Common myeloid progenitor, CD34-positive (primary cell): ENCODE results near the gene JMJD8.
A peak's percentile ranks its signal among the peaks of the same experiment; 100 is the strongest.

Source experiments
- CTCF ChIA-PET: fragments of 350-600 bp; sonication (Branson Sonifier 250); formaldehyde crosslinking; loops from one replicate; lab custom pipeline; 2021; ENCODE audit warnings: antibody characterized with exemption; lab: Charles Lee
- POLR2A ChIA-PET: fragments of 350-600 bp; sonication (Branson Sonifier 250); formaldehyde crosslinking; loops from one replicate; lab custom pipeline; 2021; ENCODE audit warnings: antibody characterized with exemption; lab: Charles Lee
- DNase-seq, 3 donors: peaks; one replicate each; pipeline versions ENCODE4 v3.0.0 to v3.0.0-alpha.2; 2013
- H3K27ac ChIP-seq, 2 experiments: 1 replicate in 1 of 2; 2 replicates in 1 of 2; pipeline ENCODE4 v1.7.0; 2013; ENCODE audit warnings: inconsistent platforms in 2 of 2, low read length in 2 of 2, mild to moderate bottlenecking in 2 of 2, low read depth in 1 of 2, moderate library complexity in 1 of 2; ENCODE audit not compliant: severe bottlenecking in 2 of 2, insufficient read depth in 1 of 2, poor library complexity in 1 of 2
- H3K27me3 ChIP-seq, 5 experiments: replicated peaks in 2 of 5; 1 replicate in 3 of 5; 2 replicates in 2 of 5; pipeline versions ENCODE4 v1.6.1 to v1.7.0; 2013; ENCODE audit warnings: low read length in 4 of 5, mild to moderate bottlenecking in 2 of 5, moderate library complexity in 2 of 5, inconsistent platforms in 1 of 5; ENCODE audit not compliant: insufficient read depth in 5 of 5, control insufficient read depth in 4 of 5
- H3K36me3 ChIP-seq, 4 experiments: 1 replicate in 2 of 4; 2 replicates in 2 of 4; pipeline versions ENCODE4 v1.6.1 to v1.7.0; 2013; ENCODE audit warnings: low read length in 3 of 4, control low read depth in 1 of 4, mild to moderate bottlenecking in 1 of 4; ENCODE audit not compliant: control insufficient read depth in 4 of 4, insufficient read depth in 4 of 4
- H3K4me1 ChIP-seq, 4 experiments: 1 replicate in 3 of 4; 2 replicates in 1 of 4; pipeline versions ENCODE4 v1.6.1 to v1.7.1; 2013; ENCODE audit warnings: low read length in 3 of 4, mild to moderate bottlenecking in 3 of 4, control low read depth in 1 of 4, inconsistent platforms in 1 of 4, moderate library complexity in 1 of 4; ENCODE audit not compliant: control insufficient read depth in 4 of 4, insufficient read depth in 4 of 4; ENCODE audit errors: control extremely low read depth in 1 of 4
- H3K4me3 ChIP-seq, 7 experiments: 1 replicate in 4 of 7; 2 replicates in 3 of 7; pipeline versions ENCODE4 v1.5.1 to v1.7.0; 2013; ENCODE audit warnings: mild to moderate bottlenecking in 7 of 7, low read length in 6 of 7, moderate library complexity in 6 of 7, inconsistent platforms in 2 of 7, low read depth in 2 of 7, control low read depth in 1 of 7; ENCODE audit not compliant: insufficient read depth in 4 of 7, control insufficient read depth in 1 of 7; ENCODE audit errors: extremely low read depth in 1 of 7
- H3K9me3 ChIP-seq, 5 experiments: 1 replicate in 4 of 5; 2 replicates in 1 of 5; pipeline versions ENCODE4 v1.6.1 to v1.7.1; 2013; ENCODE audit warnings: low read length in 4 of 5, mild to moderate bottlenecking in 2 of 5, inconsistent platforms in 1 of 5, low read depth in 1 of 5, moderate library complexity in 1 of 5; ENCODE audit not compliant: control insufficient read depth in 4 of 5, insufficient read depth in 2 of 5; ENCODE audit errors: control extremely low read depth in 1 of 5
- WGBS: methylation state at CpG from one replicate; pipeline ENCODE4 v1.1.5; 2013; ENCODE audit not compliant: insufficient coverage; 5-methylcytosine and 5-hydroxymethylcytosine counted together

Gene JMJD8

DNA sequence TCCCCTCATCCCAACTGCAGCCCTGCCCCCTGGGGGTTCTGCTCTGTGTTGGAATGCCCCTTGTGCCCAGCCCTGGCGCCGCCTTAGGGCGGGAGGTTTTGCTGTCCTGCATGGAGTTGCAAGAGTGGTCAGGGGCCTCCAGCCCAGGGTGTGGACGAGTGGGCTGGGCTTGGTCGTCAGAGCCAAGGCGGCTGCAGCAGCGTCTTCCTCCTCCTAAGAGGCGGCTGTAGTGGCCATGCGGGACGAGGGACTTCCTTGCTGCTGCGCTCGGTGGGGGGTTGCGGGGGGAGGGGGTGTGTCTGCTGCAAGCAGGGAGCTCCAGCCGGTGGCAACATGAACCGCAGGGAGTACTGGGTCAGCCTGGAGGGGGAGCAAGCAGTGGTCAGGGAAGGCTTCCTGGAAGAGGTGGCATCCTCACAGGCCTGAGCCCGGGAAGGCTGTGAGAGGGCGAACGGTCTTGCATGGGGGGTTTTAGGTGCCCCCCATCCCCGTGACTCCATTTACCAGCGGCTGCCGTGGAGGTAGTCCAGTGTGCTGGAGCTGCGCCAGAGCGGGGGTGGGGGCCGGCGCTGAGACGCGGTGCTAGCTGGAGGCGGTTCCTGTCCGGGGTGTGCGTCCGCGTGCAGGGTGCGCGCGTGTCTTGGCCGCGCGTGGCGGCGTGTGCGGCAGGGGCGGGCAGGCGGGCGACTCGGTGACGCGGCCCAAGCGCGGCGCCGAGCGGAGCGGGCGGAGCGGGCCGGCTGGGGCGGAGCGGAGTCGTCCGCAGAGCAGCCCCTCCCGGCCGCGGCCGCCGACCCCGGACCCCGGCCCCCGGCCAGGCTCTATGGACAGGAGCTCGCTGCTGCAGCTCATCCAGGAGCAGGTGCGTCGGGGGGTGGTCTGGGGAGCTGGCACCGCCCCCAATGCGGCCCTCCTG lies 8.9 kb downstream of the JMJD8 start, which contains the start of gene RHBDL1:
RHBDL1 (plus strand) TSS at position 704 of the 916 bp plus-strand sequence; CDS start at position 824, 120 bp downstream.
- peaks cover 2 to 40% (median 34%) of the 10 kb centered on the region in 4 experiments for H3K36me3 ChIP-seq
- H3K9me3 ChIP-seq, result no peaks in the 10 kb centered on the region
- peak in 2 of 3 donors; percentile 42 to 43 for DNase-seq
- CTCF ChIA-PET, result interaction anchor here (1.0 to 1.4 kb wide), 2 partner anchors 8 to 14 kb away, joined by 5 to 6 read pairs; partner anchors contain the start of gene RHOT2
- POLR2A ChIA-PET, result no interaction called here
- peaks cover 0 to 32% (median 2%) of the 10 kb centered on the region in 5 experiments for H3K27me3 ChIP-seq
- peak within 1 kb of the TSS in 4 of 7 experiments; percentile 36 to 64 (median 42) for H3K4me3 ChIP-seq
- no peak within 1 kb of the TSS for H3K27ac ChIP-seq
- 8% methylated on average over 62 of the region's 73 CpGs for WGBS
- H3K4me1 ChIP-seq, result peaks cover 0 to 20% (median 15%) of the 10 kb centered on the region in 4 experiments

DNA sequence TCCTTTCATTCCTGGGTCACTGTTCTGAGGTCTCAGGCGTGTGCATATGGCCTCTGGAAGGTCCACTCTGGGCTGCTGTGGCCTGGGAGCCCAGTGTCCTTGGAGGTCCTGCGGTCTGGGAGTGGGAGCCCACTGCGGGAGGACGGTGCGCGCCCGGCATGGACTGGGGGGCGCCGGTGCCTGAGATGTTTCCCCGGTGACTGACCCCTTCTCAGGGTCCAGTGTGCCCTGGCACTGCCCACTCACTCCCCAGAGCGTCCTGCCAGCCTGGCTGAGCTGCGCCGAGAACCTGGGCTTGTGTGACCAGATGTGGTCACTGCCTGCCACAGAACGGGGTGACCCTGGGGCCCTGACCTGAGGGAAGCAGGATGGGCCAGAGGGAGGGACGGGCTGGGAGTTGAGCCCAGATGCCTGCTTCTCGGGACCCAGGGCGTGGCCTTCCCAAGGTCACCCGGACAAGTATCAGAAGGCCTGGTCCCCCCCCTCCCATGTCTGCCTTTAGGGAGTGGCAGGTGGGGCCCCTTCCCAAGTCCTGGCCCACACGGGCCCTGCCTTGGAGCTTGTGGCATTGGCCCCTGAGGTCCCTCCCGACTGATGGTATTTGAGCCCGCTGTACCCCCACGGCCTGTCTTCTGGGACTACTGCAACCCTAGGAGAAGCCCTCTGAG lies 9.8 kb downstream of the JMJD8 start:
- DNase-seq, result no peak
- Histone ChIP-seq H3K9me3 (no peaks in the 10 kb centered on the region), H3K4me3 (no peak overlapping the region), H3K4me1 (peaks cover 0 to 17% (median 14%) of the 10 kb centered on the region in 4 experiments), H3K27me3 (peaks cover 0 to 32% (median 2%) of the 10 kb centered on the region in 5 experiments), H3K27ac (no peak overlapping the region), H3K36me3 (peaks cover 2 to 49% (median 40%) of the 10 kb centered on the region in 4 experiments)
- ChIA-PET CTCF (interaction anchor here (0.8 kb wide), 1 partner anchor 78 kb away, joined by 3 read pairs; no protein-coding TSS in a partner anchor), POLR2A (no interaction called here)
- WGBS, result 95% methylated on average over 19 of the region's 22 CpGs

DNA sequence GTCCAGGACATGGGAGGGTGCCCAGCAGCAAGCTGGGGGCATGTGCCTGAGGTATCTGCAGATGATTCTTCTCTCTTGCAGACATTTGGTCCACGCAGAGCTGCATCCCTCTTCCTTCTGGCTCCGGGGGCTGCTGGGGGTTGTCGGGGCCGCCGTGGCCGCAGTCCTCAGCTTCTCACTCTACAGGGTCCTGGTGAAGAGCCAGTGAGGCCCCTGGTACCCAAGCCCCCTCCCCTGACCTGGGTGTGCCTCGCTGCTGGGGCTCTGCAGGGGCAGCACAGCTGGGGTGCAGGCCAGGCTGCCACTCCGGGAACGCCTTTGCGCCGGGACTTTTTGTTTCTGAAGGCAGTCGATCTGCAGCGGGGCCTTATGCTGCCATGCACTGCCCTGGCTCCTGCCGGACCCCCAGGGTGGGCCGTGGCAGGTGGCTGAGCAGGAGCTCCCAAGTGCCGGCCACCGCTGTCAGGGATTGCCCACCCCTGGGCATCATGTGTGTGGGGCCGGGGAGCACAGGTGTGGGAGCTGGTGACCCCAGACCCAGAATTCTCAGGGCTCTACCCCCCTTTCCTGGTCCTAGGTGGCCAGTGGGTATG lies 10.6 kb downstream of the JMJD8 start:
- no peak overlapping the region for H3K4me3 ChIP-seq
- H3K9me3 ChIP-seq, result no peaks in the 10 kb centered on the region
- peaks cover 2 to 50% (median 40%) of the 10 kb centered on the region in 4 experiments for H3K36me3 ChIP-seq
- CTCF ChIA-PET, result interaction anchor here (0.8 to 1.0 kb wide), 2 partner anchors 10 to 79 kb away, joined by 3 to 4 read pairs; partner anchors contain the start of gene JMJD8
- POLR2A ChIA-PET, result no interaction called here
- H3K27ac ChIP-seq, result no peak overlapping the region
- DNase-seq, result no peak
- WGBS, result 93% methylated on average over 18 of the region's 18 CpGs
- H3K27me3 ChIP-seq, result peaks cover 0 to 32% (median 2%) of the 10 kb centered on the region in 5 experiments
- peaks cover 0 to 19% (median 17%) of the 10 kb centered on the region in 4 experiments for H3K4me1 ChIP-seq

DNA sequence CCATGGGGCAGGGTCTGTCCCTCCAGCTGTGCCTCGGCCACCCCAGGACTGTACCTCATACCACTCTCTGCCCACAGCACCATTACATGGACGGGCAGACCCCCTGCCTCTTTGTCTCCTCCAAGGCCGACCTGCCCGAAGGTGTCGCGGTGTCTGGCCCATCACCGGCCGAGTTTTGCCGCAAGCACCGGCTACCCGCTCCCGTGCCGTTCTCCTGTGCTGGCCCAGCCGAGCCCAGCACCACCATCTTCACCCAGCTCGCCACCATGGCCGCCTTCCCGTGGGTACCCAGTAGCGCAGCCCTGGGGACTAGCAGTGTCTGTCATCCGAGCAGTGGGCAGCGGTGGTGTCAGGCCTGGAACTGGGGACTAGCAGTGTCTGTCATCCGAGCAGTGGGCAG lies 11.3 kb downstream of the JMJD8 start:
- peaks cover 0 to 22% (median 19%) of the 10 kb centered on the region in 4 experiments for H3K4me1 ChIP-seq
- no peak overlapping the region for H3K4me3 ChIP-seq
- no peaks in the 10 kb centered on the region for H3K9me3 ChIP-seq
- 96% methylated on average over 19 of the region's 21 CpGs for WGBS
- CTCF ChIA-PET, result interaction anchor here (1.0 kb wide), 1 partner anchor 11 kb away, joined by 4 read pairs; the partner anchor contains the start of gene JMJD8
- peaks cover 2 to 50% (median 40%) of the 10 kb centered on the region in 4 experiments for H3K36me3 ChIP-seq
- peaks cover 0 to 32% (median 2%) of the 10 kb centered on the region in 5 experiments for H3K27me3 ChIP-seq
- POLR2A ChIA-PET, result no interaction called here
- no peak overlapping the region for H3K27ac ChIP-seq
- DNase-seq, result no peak

GRCh38 chr16:672371-672770 lies 11.8 kb downstream of the JMJD8 start:
- peaks cover 0 to 27% (median 2%) of the 10 kb centered on the region in 5 experiments for H3K27me3 ChIP-seq
- H3K27ac ChIP-seq, result no peak overlapping the region
- no peak overlapping the region for H3K4me3 ChIP-seq
- no peaks in the 10 kb centered on the region for H3K9me3 ChIP-seq
- POLR2A ChIA-PET, result no interaction called here
- no peak for DNase-seq
- CTCF ChIA-PET, result interaction anchor here (1.6 kb wide), 1 partner anchor 16 kb away, joined by 4 read pairs; no protein-coding TSS in a partner anchor
- peaks cover 0 to 26% (median 21%) of the 10 kb centered on the region in 4 experiments for H3K4me1 ChIP-seq
- peaks cover 2 to 50% (median 41%) of the 10 kb centered on the region in 4 experiments for H3K36me3 ChIP-seq
- WGBS, result over 99% methylated on average over 16 of the region's 19 CpGs

DNA sequence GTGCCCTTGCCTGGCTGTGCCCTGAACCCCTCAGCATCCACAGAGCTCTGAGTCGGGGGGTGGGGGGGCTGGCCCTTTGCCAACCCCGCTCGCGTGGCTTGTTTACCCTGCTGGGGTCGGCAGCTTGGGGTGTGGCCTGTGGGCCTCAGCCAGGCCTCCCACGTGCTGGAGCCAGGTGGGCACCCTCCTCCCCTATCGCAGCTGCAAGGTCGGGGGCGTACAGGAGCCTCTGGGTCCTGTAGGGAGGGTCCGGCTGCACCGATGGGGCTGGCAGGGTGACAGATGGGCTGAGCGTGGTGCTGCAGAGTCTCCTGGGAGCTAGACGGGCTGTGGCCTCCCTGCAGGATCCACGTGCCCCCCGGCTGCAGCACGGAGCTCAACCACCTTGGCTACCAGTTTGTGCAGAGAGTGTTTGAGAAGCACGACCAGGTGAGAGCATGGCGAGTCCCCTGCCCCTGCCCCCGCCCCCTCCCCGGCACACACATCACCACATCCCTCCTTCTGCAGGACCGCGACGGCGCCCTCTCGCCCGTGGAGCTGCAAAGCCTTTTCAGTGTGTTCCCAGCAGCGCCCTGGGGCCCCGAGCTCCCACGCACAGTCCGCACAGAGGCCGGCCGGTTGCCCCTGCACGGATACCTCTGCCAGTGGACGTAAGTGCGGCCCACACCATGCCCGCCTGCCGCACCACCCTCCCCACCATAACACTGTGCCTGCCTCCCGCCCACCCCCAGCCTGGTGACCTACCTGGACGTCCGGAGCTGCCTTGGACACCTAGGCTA lies 12.6 kb downstream of the JMJD8 start:
- Histone ChIP-seq H3K27me3 (peaks cover 0 to 19% (median 2%) of the 10 kb centered on the region in 5 experiments), H3K36me3 (peaks cover 2 to 58% (median 41%) of the 10 kb centered on the region in 4 experiments), H3K4me1 (peaks cover 0 to 29% (median 23%) of the 10 kb centered on the region in 4 experiments), H3K27ac (no peak overlapping the region), H3K4me3 (no peak overlapping the region), H3K9me3 (no peaks in the 10 kb centered on the region)
- POLR2A ChIA-PET, result no interaction called here
- WGBS, result 93% methylated on average over 27 of the region's 40 CpGs
- CTCF ChIA-PET, result interaction anchor here (1.1 to 1.6 kb wide), 2 partner anchors 10 to 17 kb away, joined by 4 read pairs; no protein-coding TSS in a partner anchor
- no peak for DNase-seq
